T-cell (primary cell): ENCODE measurements around the gene PNPLA1. TPM values are rescaled to one million over a fixed set of nuclear protein-coding genes. Genes with fewer than 3 reads are reported as not detected.
A peak's percentile ranks its signal among the peaks of the same experiment; 100 is the strongest.

ENCODE experiments used
- ATAC-seq, 4 experiments: fragments of 200-7000 bp in 3 of 4; fragments of 150-1000 bp in 1 of 4; cut with Tn5 transposase; replicated peaks in 1 of 4; 1 replicate in 3 of 4; 2 replicates in 1 of 4; pipeline ENCODE4 v1.10.0; 2021; ENCODE audit warnings: moderate library complexity in 3 of 4, mild to moderate bottlenecking in 2 of 4, moderate number of reproducible peaks in 1 of 4
- CTCF ChIA-PET, 2 donors: fragments of 300-600 bp; sonication (Branson Sonifier 250); formaldehyde crosslinking; loops; one replicate each; lab custom pipeline; 2022; ENCODE audit warnings: antibody characterized with exemption in 2 of 2; lab: Charles Lee
- POLR2A ChIA-PET, 2 donors: fragments of 300-600 bp; sonication (Branson Sonifier 250); formaldehyde crosslinking; loops; one replicate each; lab custom pipeline; 2022; ENCODE audit warnings: antibody characterized with exemption in 2 of 2; lab: Charles Lee
- DNase-seq, 35 experiments: peaks; one replicate each; pipeline versions ENCODE4 v3.0.0 to v3.0.0-alpha.2; 2013 to 2023
- H3K27ac ChIP-seq: one replicate; pipeline ENCODE4 v1.5.1; 2013; ENCODE audit warnings: low read length
- H3K27me3 ChIP-seq, 2 experiments: replicated peaks in 1 of 2; 1 replicate in 1 of 2; 2 replicates in 1 of 2; pipeline versions ENCODE4 v1.6.1 to v1.7.0; 2013; ENCODE audit warnings: low read length in 1 of 2, mixed read lengths in 1 of 2; ENCODE audit not compliant: control insufficient read depth in 2 of 2, insufficient read depth in 2 of 2; ENCODE audit errors: extremely low read depth in 1 of 2
- H3K36me3 ChIP-seq, 2 donors: 1 replicate in 1 of 2; 2 replicates in 1 of 2; pipeline versions ENCODE4 v1.6.1 to v1.7.0; 2013; ENCODE audit warnings: low read length in 1 of 2; ENCODE audit not compliant: control insufficient read depth in 2 of 2, insufficient read depth in 1 of 2; ENCODE audit errors: extremely low read depth in 1 of 2
- H3K4me1 ChIP-seq, 2 experiments: 1 replicate in 1 of 2; 2 replicates in 1 of 2; pipeline versions ENCODE4 v1.6.1 to v1.7.0; 2013; ENCODE audit warnings: low read length in 2 of 2, mixed read lengths in 1 of 2; ENCODE audit not compliant: insufficient read depth in 2 of 2, control insufficient read depth in 1 of 2; ENCODE audit errors: extremely low read depth in 1 of 2
- H3K4me3 ChIP-seq, 2 donors: 1 replicate in 1 of 2; 2 replicates in 1 of 2; pipeline versions ENCODE4 v1.5.1 to v1.7.0; 2013; ENCODE audit warnings: mild to moderate bottlenecking in 2 of 2, low read length in 1 of 2, moderate library complexity in 1 of 2; ENCODE audit not compliant: control insufficient read depth in 1 of 2; ENCODE audit errors: extremely low read depth in 1 of 2
- H3K9me3 ChIP-seq: 2 replicates; pipeline ENCODE4 v1.7.0; 2013
- H3K27ac Mint-ChIP-seq, 2 donors: one replicate each; pipeline ENCODE4 v1.8.0; 2020 to 2021; ENCODE audit warnings: mild to moderate bottlenecking in 2 of 2, mixed read lengths in 2 of 2
- H3K27me3 Mint-ChIP-seq, 2 donors: one replicate each; pipeline ENCODE4 v1.8.0; 2021 to 2022; ENCODE audit warnings: mixed read lengths in 2 of 2
- H3K36me3 Mint-ChIP-seq: one replicate; pipeline ENCODE4 v1.8.0; 2021; ENCODE audit warnings: mixed read lengths
- H3K4me1 Mint-ChIP-seq, 3 donors: one replicate each; pipeline ENCODE4 v1.8.0; 2020 to 2022; ENCODE audit warnings: mixed read lengths in 3 of 3, mild to moderate bottlenecking in 1 of 3
- H3K4me3 Mint-ChIP-seq, 3 donors: one replicate each; pipeline ENCODE4 v1.8.0; 2020 to 2022; ENCODE audit warnings: mild to moderate bottlenecking in 3 of 3, mixed read lengths in 3 of 3, moderate library complexity in 3 of 3
- H3K9me3 Mint-ChIP-seq, 3 donors: one replicate each; pipeline ENCODE4 v1.8.0; 2020 to 2022; ENCODE audit warnings: mixed read lengths in 3 of 3
- WGBS: methylation state at CpG from one replicate; pipeline ENCODE4 v1.1.5; 2013; ENCODE audit warnings: missing lambda C conversion rate; ENCODE audit not compliant: insufficient coverage; 5-methylcytosine and 5-hydroxymethylcytosine counted together
- total RNA-seq, 35 experiments: library from RNA in 6 of 35; stranded (reverse) in 6 of 35; fragments of 120-200 nt in 1 of 35; gene quantifications; one replicate each; pipeline versions ENCODE4 v1.2.1 to v1.2.4 and lab custom pipeline; 2013 to 2026

The PNPLA1 gene
- total RNA-seq, 5 donors from 2014 or later (not counting 1 experiment from before 2014, with no cell fraction given): 0.20 to 0.22 TPM; not detected in 3

DNA sequence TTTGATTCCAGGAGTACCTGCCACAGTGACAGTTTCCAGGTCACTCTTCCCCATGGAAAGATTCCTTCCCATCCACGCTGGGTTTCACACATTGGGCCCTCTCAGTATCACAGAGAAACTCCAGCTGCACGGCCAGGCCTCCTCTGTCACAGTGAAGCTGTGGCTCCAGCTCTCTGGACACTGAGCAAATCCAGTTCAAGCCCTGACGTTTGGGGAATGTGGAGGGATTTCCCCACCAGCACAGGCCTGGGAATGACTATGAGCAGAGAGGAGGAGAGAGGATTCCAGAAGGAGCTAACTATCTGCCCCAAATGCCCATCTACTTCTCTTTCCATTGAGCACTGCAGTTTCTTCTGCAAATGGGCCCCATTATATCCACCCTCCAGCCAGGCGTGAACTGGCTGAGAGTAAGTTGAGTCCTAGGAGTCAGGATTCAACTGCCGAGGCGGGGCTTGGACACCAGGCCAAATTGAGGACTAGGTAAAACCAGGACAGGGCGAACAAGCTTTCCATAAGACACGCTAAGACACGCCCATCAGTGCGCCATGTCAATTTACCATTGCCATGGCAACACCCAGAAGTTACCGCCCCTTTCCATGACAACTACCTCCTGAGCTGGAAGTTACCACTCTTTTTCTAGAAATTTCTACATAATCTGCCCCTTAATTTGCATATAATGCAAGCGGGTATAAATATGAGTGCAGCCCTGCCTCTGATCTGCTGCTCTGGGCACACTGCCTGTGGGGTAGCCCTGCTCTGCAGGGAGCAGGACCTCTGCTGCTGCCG lies 76.0 kb downstream of the PNPLA1 start:
- H3K4me1 Mint-ChIP-seq: peaks cover 1 to 2% (median 1%) of the 10 kb centered on the region in 3 donors
- DNase-seq (no peak), ATAC-seq (no peak)
- no peaks in the 10 kb centered on the region for H3K9me3 Mint-ChIP-seq
- Histone ChIP-seq H3K4me1 (peaks cover 0 to 7% of the 10 kb centered on the region in 2 experiments), H3K27me3 (peaks cover 0 to 7% of the 10 kb centered on the region in 2 experiments), H3K36me3 (no peaks in the 10 kb centered on the region), H3K9me3 (no peaks in the 10 kb centered on the region), H3K4me3 (no peak overlapping the region), H3K27ac (no peak overlapping the region)
- no peaks in the 10 kb centered on the region for H3K36me3 Mint-ChIP-seq
- H3K27me3 Mint-ChIP-seq: peaks cover 1 to 3% of the 10 kb centered on the region in 2 donors
- POLR2A ChIA-PET: no interaction called here
- WGBS: 94% methylated on average over 11 of the region's 13 CpGs
- no peak overlapping the region for H3K27ac Mint-ChIP-seq
- CTCF ChIA-PET: interaction anchor here (0.6 to 0.7 kb wide), 3 partner anchors 13 to 320 kb away, joined by 3 to 4 read pairs (median 3); no protein-coding TSS in a partner anchor
- no peak overlapping the region for H3K4me3 Mint-ChIP-seq

DNA sequence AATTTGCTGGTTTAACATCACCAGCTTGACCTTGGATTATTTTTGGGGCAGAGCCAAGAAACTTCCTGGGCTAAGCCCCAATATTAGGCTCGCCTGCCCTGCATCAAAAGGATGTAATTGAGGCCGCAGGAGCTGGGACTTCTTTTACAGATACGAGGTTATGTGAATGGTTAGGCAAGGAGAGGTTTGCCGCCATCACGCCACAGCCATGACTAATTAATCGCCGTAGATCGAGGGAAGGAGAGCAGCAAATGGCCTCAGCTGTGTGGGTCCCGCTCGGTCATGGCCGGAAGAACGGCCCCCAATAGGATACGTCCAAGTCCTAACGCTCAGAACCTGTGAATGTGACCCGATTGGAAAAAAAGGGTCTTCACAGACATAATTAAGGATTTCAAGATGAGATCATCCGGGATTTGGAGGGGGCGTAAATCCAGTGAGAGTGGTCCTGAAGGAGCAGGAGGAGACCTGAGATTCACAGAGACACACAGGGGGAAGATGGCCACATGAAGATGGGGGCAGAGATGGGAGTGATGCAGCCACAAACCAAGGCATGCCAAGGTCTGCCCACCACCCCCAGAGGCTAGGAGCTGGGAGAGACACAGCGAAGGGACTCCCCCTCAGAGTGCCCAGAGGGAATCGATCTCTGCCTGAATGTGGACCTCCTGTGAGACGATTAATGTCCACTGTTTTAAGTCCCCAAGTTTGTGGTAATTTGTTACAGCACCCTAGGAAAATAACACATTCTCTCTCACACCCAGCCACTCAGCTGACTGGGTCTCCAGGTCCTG lies 76.8 kb downstream of the PNPLA1 start:
- H3K27ac Mint-ChIP-seq: no peak overlapping the region
- peaks cover 0 to 2% of the 10 kb centered on the region in 2 donors for H3K27me3 Mint-ChIP-seq
- 93% methylated on average over 17 of the region's 20 CpGs for WGBS
- no peaks in the 10 kb centered on the region for H3K4me1 Mint-ChIP-seq
- no peaks in the 10 kb centered on the region for H3K4me1 ChIP-seq
- ChIA-PET POLR2A (no interaction called here), CTCF (interaction anchor here in 1 of 2 donors (0.6 kb wide), 1 partner anchor 12 kb away, joined by 4 read pairs; no protein-coding TSS in a partner anchor)
- no peak overlapping the region for H3K27ac ChIP-seq
- H3K36me3 ChIP-seq: no peaks in the 10 kb centered on the region
- no peak for ATAC-seq
- no peak overlapping the region for H3K4me3 ChIP-seq
- no peaks in the 10 kb centered on the region for H3K36me3 Mint-ChIP-seq
- no peak for DNase-seq
- no peaks in the 10 kb centered on the region for H3K27me3 ChIP-seq
- H3K4me3 Mint-ChIP-seq: no peak overlapping the region
- H3K9me3 ChIP-seq: no peaks in the 10 kb centered on the region
- H3K9me3 Mint-ChIP-seq: no peaks in the 10 kb centered on the region

DNA sequence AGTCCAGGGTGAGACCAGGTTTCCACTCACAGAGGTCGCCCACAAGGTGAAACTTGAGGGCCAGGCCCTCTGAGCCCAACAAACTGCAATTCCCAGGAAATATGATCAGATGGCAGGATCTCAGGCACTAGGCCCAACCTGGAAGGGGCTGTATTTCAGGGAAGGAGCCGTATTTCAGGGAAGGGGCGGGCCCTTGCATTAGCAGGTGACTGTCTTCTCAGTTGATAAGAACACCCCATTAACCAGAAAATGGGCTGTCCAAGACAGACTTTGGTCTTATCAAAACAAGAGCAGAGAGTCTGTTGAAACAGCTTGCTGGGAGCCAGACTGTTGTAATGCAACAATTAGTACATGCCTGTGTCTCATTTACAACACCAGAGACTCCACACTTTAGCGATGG lies 77.8 kb downstream of the PNPLA1 start:
- H3K4me1 Mint-ChIP-seq: no peaks in the 10 kb centered on the region
- WGBS: 96% methylated on average over 2 of the region's 4 CpGs
- Histone ChIP-seq H3K4me1 (no peaks in the 10 kb centered on the region), H3K4me3 (no peak overlapping the region), H3K36me3 (no peaks in the 10 kb centered on the region), H3K9me3 (no peaks in the 10 kb centered on the region), H3K27ac (no peak overlapping the region), H3K27me3 (peaks cover 0 to 2% of the 10 kb centered on the region in 2 experiments)
- no peaks in the 10 kb centered on the region for H3K9me3 Mint-ChIP-seq
- H3K36me3 Mint-ChIP-seq: no peaks in the 10 kb centered on the region
- H3K4me3 Mint-ChIP-seq: no peak overlapping the region
- DNase-seq: no peak
- ATAC-seq: no peak
- ChIA-PET CTCF (no interaction called here), POLR2A (interaction anchor here in 1 of 2 donors (0.6 kb wide), 1 partner anchor 1407 kb away, joined by 3 read pairs; no protein-coding TSS in a partner anchor)
- H3K27ac Mint-ChIP-seq: no peak overlapping the region
- no peaks in the 10 kb centered on the region for H3K27me3 Mint-ChIP-seq

DNA sequence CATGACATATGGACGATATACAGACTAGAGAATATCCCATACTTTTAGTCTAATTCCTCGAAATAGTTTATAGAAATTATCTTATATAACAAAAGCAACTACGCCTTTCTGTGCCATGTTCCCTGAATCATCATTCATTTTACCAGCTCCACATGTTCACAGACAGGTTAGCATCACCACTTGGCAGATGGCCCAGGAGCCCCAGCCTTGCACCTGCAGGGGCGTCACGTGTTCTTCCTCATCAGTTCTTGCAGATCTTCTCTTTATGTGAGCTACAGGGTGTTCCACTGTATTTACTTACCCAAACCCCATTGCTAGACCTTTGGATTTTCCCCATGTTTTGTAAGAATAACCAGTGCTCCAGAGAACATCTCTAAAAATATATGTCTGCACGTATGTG lies 79.4 kb downstream of the PNPLA1 start:
- Histone ChIP-seq H3K36me3 (no peaks in the 10 kb centered on the region), H3K27me3 (peaks cover 0 to 2% of the 10 kb centered on the region in 2 experiments)

DNA sequence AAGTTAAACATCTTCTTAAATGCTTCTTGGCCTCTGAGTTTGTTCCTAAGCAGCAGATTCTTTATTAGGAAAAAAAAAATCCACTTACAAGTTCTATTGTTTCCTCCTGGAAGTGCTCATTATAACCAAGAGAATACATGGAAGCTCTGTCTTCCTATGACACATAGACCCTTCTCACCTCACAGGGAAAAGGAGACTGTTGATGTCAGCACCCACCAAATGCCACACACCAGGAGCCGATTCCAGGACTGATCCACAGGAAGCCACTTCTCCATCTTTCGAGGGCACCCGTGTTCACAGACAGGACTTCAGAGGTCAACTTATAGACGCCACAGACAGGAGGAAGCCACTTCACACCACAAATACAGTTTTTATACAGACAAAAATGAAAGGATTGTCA lies 80.2 kb downstream of the PNPLA1 start:
- Mint-ChIP-seq H3K9me3 (no peaks in the 10 kb centered on the region), H3K27ac (no peak overlapping the region), H3K27me3 (no peaks in the 10 kb centered on the region), H3K4me3 (no peak overlapping the region), H3K36me3 (no peaks in the 10 kb centered on the region), H3K4me1 (no peaks in the 10 kb centered on the region)
- ChIA-PET POLR2A (no interaction called here), CTCF (interaction anchor here in 1 of 2 donors (1.6 kb wide), 1 partner anchor 9 kb away, joined by 7 read pairs; no protein-coding TSS in a partner anchor)
- H3K9me3 ChIP-seq: no peaks in the 10 kb centered on the region
- no peak for ATAC-seq
- no peaks in the 10 kb centered on the region for H3K4me1 ChIP-seq
- no peaks in the 10 kb centered on the region for H3K36me3 ChIP-seq
- H3K4me3 ChIP-seq: no peak overlapping the region
- H3K27me3 ChIP-seq: peaks cover 0 to 2% of the 10 kb centered on the region in 2 experiments
- DNase-seq: no peak
- no CpG with 5 or more reads among the region's 4 CpGs for whole genome bisulfite sequencing
- no peak overlapping the region for H3K27ac ChIP-seq

More for the DNA sequence above, 79.4 kb downstream of the PNPLA1 start:
- Mint-ChIP-seq H3K36me3 (no peaks in the 10 kb centered on the region), H3K27ac (no peak overlapping the region), H3K27me3 (no peaks in the 10 kb centered on the region), H3K9me3 (no peaks in the 10 kb centered on the region), H3K4me3 (no peak overlapping the region), H3K4me1 (no peaks in the 10 kb centered on the region)
- DNase-seq (peak in 28 of 35 experiments; percentile 6 to 54 (median 26)), ATAC-seq (peak in 2 of 4 experiments; percentile 40 to 69)
- ChIA-PET POLR2A (no interaction called here), CTCF (interaction anchor here in 1 of 2 donors (1.1 kb wide), 1 partner anchor 8 kb away, joined by 4 read pairs; no protein-coding TSS in a partner anchor)
- H3K4me3 ChIP-seq: no peak overlapping the region
- no peaks in the 10 kb centered on the region for H3K9me3 ChIP-seq
- H3K27ac ChIP-seq: no peak overlapping the region
- no peaks in the 10 kb centered on the region for H3K4me1 ChIP-seq
- 64% methylated on average over 3 of the region's 6 CpGs for WGBS
